GM12865 (cell line): ENCODE data around the gene GBP4.
"Not testable (repeated sequence)": the region's sequence is repeated elsewhere in the genome, so short reads cannot be mapped to it uniquely, and the experiment has no call there.

ENCODE experiments used
- DNase-seq: peaks from one replicate; pipeline ENCODE4 v3.0.0; 2010; ENCODE audit warnings: low read depth
- H3K4me3 ChIP-seq: 2 replicates; pipeline ENCODE4 v1.5.1; 2011; ENCODE audit warnings: mild to moderate bottlenecking, low read depth, low read length, control low read depth
- TF ChIP-seq, protein P1 (sequence below): IDR thresholded peaks from 2 replicates; pipeline ENCODE4 v1.5.1; 2011; ENCODE audit warnings: low read length, control low read depth, low read depth, inconsistent platforms; ENCODE audit not compliant: insufficient read depth; ENCODE audit errors: missing control alignments

GBP4 gene, protein sequence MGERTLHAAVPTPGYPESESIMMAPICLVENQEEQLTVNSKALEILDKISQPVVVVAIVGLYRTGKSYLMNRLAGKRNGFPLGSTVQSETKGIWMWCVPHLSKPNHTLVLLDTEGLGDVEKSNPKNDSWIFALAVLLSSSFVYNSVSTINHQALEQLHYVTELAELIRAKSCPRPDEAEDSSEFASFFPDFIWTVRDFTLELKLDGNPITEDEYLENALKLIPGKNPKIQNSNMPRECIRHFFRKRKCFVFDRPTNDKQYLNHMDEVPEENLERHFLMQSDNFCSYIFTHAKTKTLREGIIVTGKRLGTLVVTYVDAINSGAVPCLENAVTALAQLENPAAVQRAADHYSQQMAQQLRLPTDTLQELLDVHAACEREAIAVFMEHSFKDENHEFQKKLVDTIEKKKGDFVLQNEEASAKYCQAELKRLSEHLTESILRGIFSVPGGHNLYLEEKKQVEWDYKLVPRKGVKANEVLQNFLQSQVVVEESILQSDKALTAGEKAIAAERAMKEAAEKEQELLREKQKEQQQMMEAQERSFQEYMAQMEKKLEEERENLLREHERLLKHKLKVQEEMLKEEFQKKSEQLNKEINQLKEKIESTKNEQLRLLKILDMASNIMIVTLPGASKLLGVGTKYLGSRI

DNA sequence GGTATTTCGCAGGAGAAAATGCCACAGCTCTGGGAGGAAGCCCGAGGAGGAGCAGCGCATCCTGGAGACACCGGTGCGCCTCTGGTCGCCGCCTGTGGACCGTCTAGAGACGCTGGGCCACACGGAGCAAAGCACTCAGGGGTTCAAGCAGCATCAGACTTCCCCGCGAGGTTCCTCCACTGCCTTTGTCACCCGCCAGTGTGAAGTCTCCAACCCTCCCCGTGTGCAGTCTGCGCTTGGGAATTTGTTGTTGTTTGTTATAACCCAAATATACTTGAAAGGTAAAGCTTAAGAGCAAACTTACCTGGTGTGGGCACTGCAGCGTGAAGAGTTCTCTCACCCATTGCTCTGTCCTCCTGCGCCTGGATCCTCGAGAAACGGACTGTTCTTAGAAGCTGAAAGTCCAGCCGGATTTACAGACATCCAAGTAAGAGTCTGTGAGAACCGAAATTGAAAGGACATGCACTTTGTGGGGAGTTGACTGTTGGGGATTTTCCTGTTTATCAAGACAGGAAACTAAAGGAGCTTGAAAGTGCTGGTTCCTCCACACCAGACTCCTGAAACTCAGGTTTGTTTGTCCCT, at the start of gene GBP4:
TSS of gene GBP4 (minus strand) at position 452 of the 582 bp plus-strand sequence. CDS start at position 344, 108 bp downstream.
- TF ChIP-seq, protein P1, sequence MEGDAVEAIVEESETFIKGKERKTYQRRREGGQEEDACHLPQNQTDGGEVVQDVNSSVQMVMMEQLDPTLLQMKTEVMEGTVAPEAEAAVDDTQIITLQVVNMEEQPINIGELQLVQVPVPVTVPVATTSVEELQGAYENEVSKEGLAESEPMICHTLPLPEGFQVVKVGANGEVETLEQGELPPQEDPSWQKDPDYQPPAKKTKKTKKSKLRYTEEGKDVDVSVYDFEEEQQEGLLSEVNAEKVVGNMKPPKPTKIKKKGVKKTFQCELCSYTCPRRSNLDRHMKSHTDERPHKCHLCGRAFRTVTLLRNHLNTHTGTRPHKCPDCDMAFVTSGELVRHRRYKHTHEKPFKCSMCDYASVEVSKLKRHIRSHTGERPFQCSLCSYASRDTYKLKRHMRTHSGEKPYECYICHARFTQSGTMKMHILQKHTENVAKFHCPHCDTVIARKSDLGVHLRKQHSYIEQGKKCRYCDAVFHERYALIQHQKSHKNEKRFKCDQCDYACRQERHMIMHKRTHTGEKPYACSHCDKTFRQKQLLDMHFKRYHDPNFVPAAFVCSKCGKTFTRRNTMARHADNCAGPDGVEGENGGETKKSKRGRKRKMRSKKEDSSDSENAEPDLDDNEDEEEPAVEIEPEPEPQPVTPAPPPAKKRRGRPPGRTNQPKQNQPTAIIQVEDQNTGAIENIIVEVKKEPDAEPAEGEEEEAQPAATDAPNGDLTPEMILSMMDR = no peak
- peak; percentile 84 for DNase-seq
- H3K4me3 ChIP-seq = peak within 1 kb of the TSS; percentile 53

DNA sequence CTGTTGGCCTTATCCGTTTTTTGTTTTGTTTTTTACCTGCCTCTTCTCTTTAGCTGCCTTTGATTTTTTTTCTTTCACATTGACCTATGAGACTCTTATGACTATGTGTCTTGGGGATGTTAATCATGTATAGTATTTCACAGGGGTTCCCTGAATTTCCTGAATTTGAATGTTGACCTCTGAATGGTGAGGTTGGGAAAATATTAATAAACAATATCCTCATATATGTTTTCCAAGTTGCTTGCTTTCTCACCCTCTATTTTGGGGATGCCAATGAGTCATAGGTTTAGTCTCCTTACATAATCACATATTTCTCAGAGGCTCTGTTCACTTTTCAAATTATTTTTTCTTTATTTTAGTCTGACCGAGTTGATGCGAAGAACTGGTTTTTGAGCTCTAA, 44.3 kb upstream of the GBP4 start:
- DNase-seq = no peak
- TF ChIP-seq, protein P1 = no peak
- no peak overlapping the region for H3K4me3 ChIP-seq

DNA sequence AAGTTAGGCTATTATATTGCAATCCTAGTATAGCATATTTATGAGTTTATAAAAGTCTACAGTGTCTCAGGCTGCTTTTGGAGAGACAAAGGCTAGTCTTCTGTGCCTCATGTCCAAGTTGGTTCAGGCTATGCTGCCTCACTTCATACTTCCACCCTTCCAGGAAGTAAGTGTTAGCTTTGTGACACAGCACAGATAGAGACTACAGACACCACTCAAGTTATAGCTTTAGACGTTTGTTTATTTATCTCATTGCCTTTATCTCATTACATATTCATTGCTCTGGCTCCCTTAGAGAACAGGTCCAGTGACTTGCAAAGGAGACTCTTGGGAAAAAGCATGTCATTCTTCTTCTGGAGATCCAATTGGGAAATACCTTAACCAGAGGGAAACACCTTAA, 22.6 kb upstream of the GBP4 start:
- no peak for DNase-seq
- no peak overlapping the region for H3K4me3 ChIP-seq
- TF ChIP-seq, protein P1 = no peak

DNA sequence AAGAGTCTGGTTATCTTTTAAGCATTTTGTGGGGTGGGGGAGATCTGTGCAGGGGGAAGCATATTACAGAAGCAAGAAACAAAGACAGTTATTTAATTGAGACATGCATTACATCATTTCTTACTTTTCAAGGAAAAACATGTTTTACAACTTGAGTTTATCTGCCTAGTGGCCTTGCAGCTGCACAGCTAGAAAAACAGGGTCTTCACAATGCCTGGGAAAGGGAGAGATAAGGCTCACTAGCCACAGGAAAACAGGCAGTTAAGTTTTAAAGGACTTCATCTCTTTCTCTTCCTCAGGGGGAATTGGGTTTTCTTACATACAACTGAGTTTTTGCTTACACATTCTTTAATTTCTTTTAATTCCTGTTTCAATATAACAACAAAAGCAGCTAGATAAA, 21.1 kb upstream of the GBP4 start:
- not testable (repeated sequence) for H3K4me3 ChIP-seq, DNase-seq

DNA sequence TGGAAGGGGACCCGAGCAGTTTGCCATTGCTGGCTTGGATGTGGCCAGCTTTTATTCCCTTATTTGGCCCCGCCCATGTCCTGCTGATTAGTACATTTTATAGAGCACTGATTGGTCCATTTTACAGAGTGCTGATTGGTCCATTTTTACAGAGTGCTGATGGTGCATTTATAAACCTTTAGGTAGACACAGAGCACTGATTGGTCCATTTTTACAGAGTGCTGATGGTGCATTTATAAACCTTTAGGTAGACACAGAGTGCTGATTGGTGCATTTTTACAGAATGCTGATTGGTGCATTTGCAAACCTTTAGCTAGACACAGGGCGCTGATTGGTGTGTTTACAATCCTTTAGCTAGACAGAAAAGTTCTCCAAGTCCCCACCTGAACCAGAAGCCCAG, 20.2 kb upstream of the GBP4 start:
- not testable (repeated sequence) for DNase-seq, H3K4me3 ChIP-seq

DNA sequence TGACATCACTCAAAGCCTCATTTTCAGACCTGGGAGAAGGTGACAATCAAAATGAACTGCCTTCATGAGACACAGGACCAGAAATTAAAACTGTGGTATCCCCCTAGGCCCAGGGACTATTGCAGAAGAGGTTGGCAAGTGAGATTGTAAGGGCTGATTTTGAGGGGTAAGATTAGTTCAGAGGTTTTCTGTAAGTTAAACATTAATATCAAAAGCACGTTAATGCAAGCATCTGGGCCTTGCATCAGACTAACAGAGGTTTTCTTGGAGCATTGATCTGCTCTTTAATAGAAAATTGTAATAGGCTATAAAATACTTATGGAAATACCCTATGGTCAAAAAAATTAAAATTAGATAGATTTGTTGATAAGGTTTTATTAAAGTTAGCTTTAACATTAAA, 14.6 kb upstream of the GBP4 start:
- TF ChIP-seq, protein P1 = no peak
- DNase-seq = no peak
- no peak overlapping the region for H3K4me3 ChIP-seq

DNA sequence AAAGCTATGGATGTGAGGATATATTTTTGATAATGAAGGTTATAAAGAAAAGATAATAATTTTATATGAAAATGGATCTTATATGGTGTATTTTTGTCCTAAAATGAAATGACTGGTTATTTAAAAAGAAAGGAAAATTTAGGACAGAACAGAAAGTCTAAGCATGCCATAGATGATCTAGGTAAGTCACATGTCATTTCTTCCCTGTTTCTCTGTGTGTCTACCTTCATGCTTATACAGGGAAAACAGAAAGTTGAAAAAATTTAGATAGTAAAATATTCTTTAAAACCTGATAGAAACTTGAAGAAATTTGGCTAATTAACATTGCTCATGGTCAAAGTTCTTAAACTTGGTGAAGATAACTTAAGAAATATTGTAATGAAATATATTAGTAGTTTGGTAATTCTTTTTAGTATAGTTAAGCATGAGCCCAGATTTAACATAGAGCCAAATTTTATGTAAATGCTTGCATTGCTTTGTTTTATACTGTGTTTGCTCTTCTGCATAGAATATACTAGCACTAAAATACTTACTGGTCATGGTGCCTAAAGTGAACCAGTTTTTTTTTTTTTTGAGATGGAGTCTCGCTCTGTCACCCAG, 12.4 kb upstream of the GBP4 start:
- no peak overlapping the region for H3K4me3 ChIP-seq
- no peak for DNase-seq
- TF ChIP-seq, protein P1 = no peak
